SK-N-SH (cell line): ENCODE measurements around the gene AREG. TPM values are rescaled to one million over a fixed set of nuclear protein-coding genes. Genes with fewer than 3 reads are reported as not detected.
A peak's percentile ranks its signal among the peaks of the same experiment; 100 is the strongest.

Experiments used
- CTCF ChIA-PET: fragments of 300-600, 350-600 bp; formaldehyde crosslinking; extraction: SDS; loops from one replicate; lab custom pipeline; 2021; lab: Yijun Ruan, JAX
- POLR2A ChIA-PET: fragments of 350-600 bp; sonication (Branson Sonifier 250); formaldehyde crosslinking; extraction: SDS; loops from one replicate; lab custom pipeline; 2020; ENCODE audit warnings: antibody characterized with exemption, inconsistent platforms; lab: Yijun Ruan, JAX
- DNase-seq: peaks from one replicate; pipeline ENCODE4 v3.0.0; 2012
- H2AFZ ChIP-seq: fragments of 200-600 bp; sonication (generic); 2 replicates; pipeline ENCODE4 v1.8.1; 2016; ENCODE audit warnings: antibody characterized with exemption, mild to moderate bottlenecking, low read depth
- H3F3A ChIP-seq: fragments of 200-600 bp; sonication (generic); replicated peaks from 2 replicates; pipeline ENCODE3; 2016; ENCODE audit warnings: antibody characterized with exemption, mild to moderate bottlenecking; ENCODE audit not compliant: insufficient read depth
- H3K27ac ChIP-seq, 2 experiments: fragments of 200-500 bp in 1 of 2; fragments of 200-600 bp in 1 of 2; sonication (Bioruptor generic) in 1 of 2; sonication (generic), shearing (Covaris generic) in 1 of 2; 2 replicates each; pipeline versions ENCODE4 v1.5.1 to v1.6.1; 2014 to 2016; ENCODE audit warnings: low read depth in 2 of 2, inconsistent platforms in 1 of 2, low read length in 1 of 2, mild to moderate bottlenecking in 1 of 2, mixed read lengths in 1 of 2
- H3K27me3 ChIP-seq: fragments of 200-600 bp; sonication (generic), shearing (Covaris generic); 2 replicates; pipeline ENCODE4 v1.6.1; 2016; ENCODE audit warnings: mixed run types; ENCODE audit not compliant: insufficient read depth
- H3K36me3 ChIP-seq, 2 experiments: fragments of 200-500 bp in 1 of 2; fragments of 200-600 bp in 1 of 2; sonication (Bioruptor generic) in 1 of 2; sonication (generic) in 1 of 2; replicated peaks in 1 of 2; 2 replicates each; pipeline versions ENCODE3 to v1.5.1; 2014 to 2016; ENCODE audit warnings: low read length in 1 of 2, mild to moderate bottlenecking in 1 of 2; ENCODE audit not compliant: insufficient read depth in 2 of 2, control insufficient read depth in 1 of 2
- H3K4me1 ChIP-seq, 2 experiments: fragments of 200-500 bp in 1 of 2; fragments of 200-600 bp in 1 of 2; sonication (Bioruptor generic) in 1 of 2; sonication (generic), shearing (Covaris generic) in 1 of 2; 2 replicates each; pipeline versions ENCODE4 v1.5.1 to v1.6.1; 2014 to 2016; ENCODE audit warnings: low read depth in 1 of 2, low read length in 1 of 2, mixed run types in 1 of 2; ENCODE audit not compliant: insufficient read depth in 2 of 2, control insufficient read depth in 1 of 2
- H3K4me2 ChIP-seq: fragments of 200-600 bp; sonication (generic), shearing (Covaris generic); 2 replicates; pipeline ENCODE4 v1.6.1; 2017; ENCODE audit warnings: mixed run types
- H3K4me3 ChIP-seq, 2 experiments: fragments of 200-500 bp in 1 of 2; fragments of 200-600 bp in 1 of 2; sonication (Bioruptor generic) in 1 of 2; sonication (generic), shearing (Covaris generic) in 1 of 2; 2 replicates each; pipeline versions ENCODE4 v1.5.1 to v1.8.1; 2014 to 2016; ENCODE audit warnings: low read depth in 2 of 2, inconsistent platforms in 1 of 2, low read length in 1 of 2, mild to moderate bottlenecking in 1 of 2, mixed read lengths in 1 of 2, moderate library complexity in 1 of 2
- H3K79me2 ChIP-seq: fragments of 200-600 bp; sonication (generic); 2 replicates; pipeline ENCODE4 v1.8.1; 2017; ENCODE audit warnings: mild to moderate bottlenecking; ENCODE audit not compliant: insufficient read depth
- H3K9ac ChIP-seq: fragments of 200-600 bp; sonication (generic); 2 replicates; pipeline ENCODE4 v1.6.1; 2017; ENCODE audit warnings: mixed run types
- H3K9me2 ChIP-seq: fragments of 200-600 bp; sonication (generic); 2 replicates; pipeline ENCODE4 v1.6.1; 2017; ENCODE audit warnings: mixed run types
- H3K9me3 ChIP-seq: fragments of 200-600 bp; sonication (generic); 2 replicates; pipeline ENCODE4 v1.6.1; 2017; ENCODE audit warnings: mixed run types, mild to moderate bottlenecking, moderate library complexity
- H4K20me1 ChIP-seq: fragments of 200-600 bp; sonication (generic); 2 replicates; pipeline ENCODE4 v1.6.1; 2017; ENCODE audit warnings: mild to moderate bottlenecking, mixed run types; ENCODE audit not compliant: insufficient read depth
- FOXM1 ChIP-seq: IDR thresholded peaks from 2 replicates; pipeline ENCODE4 v1.4.0; 2012; ENCODE audit warnings: low read depth, mild to moderate bottlenecking
- NRF1 ChIP-seq: IDR thresholded peaks from 2 replicates; pipeline ENCODE4 v1.6.1; 2012; ENCODE audit warnings: low read depth, mild to moderate bottlenecking, low read length
- RAD21 ChIP-seq: IDR thresholded peaks from 2 replicates; pipeline ENCODE4 v1.6.1; 2012; ENCODE audit warnings: mild to moderate bottlenecking, low read length
- RXRA ChIP-seq: IDR thresholded peaks from 2 replicates; pipeline ENCODE4 v1.4.0; 2012; ENCODE audit warnings: low read depth, mild to moderate bottlenecking, borderline replicate concordance
- TCF12 ChIP-seq: IDR thresholded peaks from 2 replicates; pipeline ENCODE4 v1.4.0; 2012
- WGBS: methylation state at CpG from one replicate; pipeline ENCODE4 v1.1.6; 2017; ENCODE audit warnings: low lambda C conversion rate; 5-methylcytosine and 5-hydroxymethylcytosine counted together
- polyA plus RNA-seq, 3 experiments: library from polyadenylated mRNA; depleted of rRNA; stranded (reverse); fragments of >200 nt; gene quantifications; 2 replicates each; pipeline ENCODE4 v1.2.3, GENCODE V29; 2012
- TF ChIP-seq, protein P1 (sequence below): fragments of 200-600 bp; sonication (generic); IDR thresholded peaks from 2 replicates; pipeline ENCODE4 v1.6.1; 2017; ENCODE audit warnings: antibody characterized with exemption, mild to moderate bottlenecking, moderate library complexity
- TF ChIP-seq, protein P2 (sequence below): fragments of 150-350 bp; IDR thresholded peaks from 2 replicates; pipeline ENCODE4 v1.6.1; 2017; ENCODE audit warnings: antibody characterized with exemption, low read length, low read depth, borderline replicate concordance
- TF ChIP-seq, protein P3 (sequence below): IDR thresholded peaks from 2 replicates; pipeline ENCODE4 v1.4.0; 2012; ENCODE audit warnings: low read depth, borderline replicate concordance
- TF ChIP-seq, protein P4 (sequence below): IDR thresholded peaks from 2 replicates; pipeline ENCODE4 v1.4.0; 2012; ENCODE audit warnings: low read depth

The AREG gene, protein sequence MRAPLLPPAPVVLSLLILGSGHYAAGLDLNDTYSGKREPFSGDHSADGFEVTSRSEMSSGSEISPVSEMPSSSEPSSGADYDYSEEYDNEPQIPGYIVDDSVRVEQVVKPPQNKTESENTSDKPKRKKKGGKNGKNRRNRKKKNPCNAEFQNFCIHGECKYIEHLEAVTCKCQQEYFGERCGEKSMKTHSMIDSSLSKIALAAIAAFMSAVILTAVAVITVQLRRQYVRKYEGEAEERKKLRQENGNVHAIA
- polyA plus RNA-seq (2012; rRNA removed): not detected in 2 replicates
- polyA plus RNA-seq (2012; cell fraction: cytosol; rRNA removed): not detected in 2 replicates
- not detected in 2 replicates for polyA plus RNA-seq (2012; cell fraction: nucleus; rRNA removed)

DNA sequence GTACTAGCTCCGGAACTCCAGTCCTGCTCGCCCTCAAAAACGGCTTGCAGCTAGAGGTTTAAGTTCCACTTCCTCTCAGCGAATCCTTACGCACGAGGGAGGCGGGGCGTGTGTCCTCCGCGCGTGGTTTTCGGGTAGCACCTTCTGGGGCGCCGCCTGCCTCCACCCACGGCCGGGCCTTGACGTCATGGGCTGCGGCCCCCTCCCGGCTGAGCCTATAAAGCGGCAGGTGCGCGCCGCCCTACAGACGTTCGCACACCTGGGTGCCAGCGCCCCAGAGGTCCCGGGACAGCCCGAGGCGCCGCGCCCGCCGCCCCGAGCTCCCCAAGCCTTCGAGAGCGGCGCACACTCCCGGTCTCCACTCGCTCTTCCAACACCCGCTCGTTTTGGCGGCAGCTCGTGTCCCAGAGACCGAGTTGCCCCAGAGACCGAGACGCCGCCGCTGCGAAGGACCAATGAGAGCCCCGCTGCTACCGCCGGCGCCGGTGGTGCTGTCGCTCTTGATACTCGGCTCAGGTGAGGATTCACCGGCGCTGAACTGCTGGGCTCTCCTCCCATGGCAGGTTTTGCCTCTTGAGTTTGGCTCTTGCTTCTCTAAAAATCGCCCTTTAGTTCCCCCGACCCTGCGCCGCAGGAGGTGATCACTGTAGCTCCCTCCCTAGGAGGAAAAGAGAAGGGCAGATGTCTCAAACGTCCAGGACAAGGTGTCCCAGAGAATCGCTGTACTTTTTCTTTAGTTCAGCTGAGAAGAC is at the start of gene AREG:
AREG (plus strand) TSS at position 246 of the 752 bp plus-strand sequence; CDS start at position 456, 210 bp downstream.
- ChIA-PET CTCF (interaction anchor here (0.8 kb wide), 1 partner anchor 21 kb away, joined by 3 read pairs; no protein-coding TSS in a partner anchor), POLR2A (no interaction called here)
- no peaks in the 10 kb centered on the region; a peak in 1 of 4 replicates for H3K4me1 ChIP-seq
- DNase-seq: peak; percentile 24
- H4K20me1 ChIP-seq: no peaks in the 10 kb centered on the region
- TF ChIP-seq, protein P1, sequence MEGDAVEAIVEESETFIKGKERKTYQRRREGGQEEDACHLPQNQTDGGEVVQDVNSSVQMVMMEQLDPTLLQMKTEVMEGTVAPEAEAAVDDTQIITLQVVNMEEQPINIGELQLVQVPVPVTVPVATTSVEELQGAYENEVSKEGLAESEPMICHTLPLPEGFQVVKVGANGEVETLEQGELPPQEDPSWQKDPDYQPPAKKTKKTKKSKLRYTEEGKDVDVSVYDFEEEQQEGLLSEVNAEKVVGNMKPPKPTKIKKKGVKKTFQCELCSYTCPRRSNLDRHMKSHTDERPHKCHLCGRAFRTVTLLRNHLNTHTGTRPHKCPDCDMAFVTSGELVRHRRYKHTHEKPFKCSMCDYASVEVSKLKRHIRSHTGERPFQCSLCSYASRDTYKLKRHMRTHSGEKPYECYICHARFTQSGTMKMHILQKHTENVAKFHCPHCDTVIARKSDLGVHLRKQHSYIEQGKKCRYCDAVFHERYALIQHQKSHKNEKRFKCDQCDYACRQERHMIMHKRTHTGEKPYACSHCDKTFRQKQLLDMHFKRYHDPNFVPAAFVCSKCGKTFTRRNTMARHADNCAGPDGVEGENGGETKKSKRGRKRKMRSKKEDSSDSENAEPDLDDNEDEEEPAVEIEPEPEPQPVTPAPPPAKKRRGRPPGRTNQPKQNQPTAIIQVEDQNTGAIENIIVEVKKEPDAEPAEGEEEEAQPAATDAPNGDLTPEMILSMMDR: peak; percentile 36; the same call in 1 of the 2 replicates
- TF ChIP-seq, protein P2, sequence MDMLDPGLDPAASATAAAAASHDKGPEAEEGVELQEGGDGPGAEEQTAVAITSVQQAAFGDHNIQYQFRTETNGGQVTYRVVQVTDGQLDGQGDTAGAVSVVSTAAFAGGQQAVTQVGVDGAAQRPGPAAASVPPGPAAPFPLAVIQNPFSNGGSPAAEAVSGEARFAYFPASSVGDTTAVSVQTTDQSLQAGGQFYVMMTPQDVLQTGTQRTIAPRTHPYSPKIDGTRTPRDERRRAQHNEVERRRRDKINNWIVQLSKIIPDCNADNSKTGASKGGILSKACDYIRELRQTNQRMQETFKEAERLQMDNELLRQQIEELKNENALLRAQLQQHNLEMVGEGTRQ: no peak
- no peaks in the 10 kb centered on the region for H3K79me2 ChIP-seq
- H2AFZ ChIP-seq: peak within 1 kb of the TSS; percentile 65
- no peaks in the 10 kb centered on the region for H3K9me2 ChIP-seq
- peaks cover 21% of the 10 kb centered on the region for H3K27me3 ChIP-seq
- peak within 1 kb of the TSS; percentile 79 for H3K4me2 ChIP-seq
- H3K9ac ChIP-seq: no peak within 1 kb of the TSS
- no peaks in the 10 kb centered on the region for H3F3A ChIP-seq
- no peaks in the 10 kb centered on the region for H3K36me3 ChIP-seq
- 4% methylated on average over 9 of the region's 64 CpGs for WGBS
- H3K9me3 ChIP-seq: no peaks in the 10 kb centered on the region
- H3K4me3 ChIP-seq: peak within 1 kb of the TSS; percentile 31 to 60
- no peak within 1 kb of the TSS for H3K27ac ChIP-seq

DNA sequence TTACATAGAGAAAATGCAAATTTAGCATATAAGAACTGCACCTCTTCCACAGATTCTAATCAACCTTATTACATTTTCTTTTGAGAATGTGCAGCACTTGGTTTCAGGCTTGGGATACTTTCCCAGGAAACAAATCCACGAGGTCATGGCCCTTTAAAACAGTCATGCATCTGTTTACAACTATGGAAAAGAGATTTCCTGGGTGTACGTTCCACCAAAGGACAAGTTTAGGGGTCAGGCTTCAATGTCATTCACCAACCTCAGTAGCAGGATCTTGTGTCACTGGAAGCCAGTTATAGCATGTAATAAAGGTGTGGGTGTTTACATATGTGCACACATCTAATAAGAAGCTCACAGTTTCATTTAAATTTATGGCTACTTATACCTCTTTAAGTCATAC is 49.3 kb upstream of the AREG start:
- POLR2A ChIA-PET: no interaction called here
- no peak overlapping the region for H3K4me2 ChIP-seq
- no peaks in the 10 kb centered on the region; a peak in 1 of 4 replicates for H3K4me1 ChIP-seq
- WGBS: 0% methylated on average over 2 of the region's 2 CpGs
- H3K79me2 ChIP-seq: no peaks in the 10 kb centered on the region
- no peak for TF ChIP-seq RAD21
- TF ChIP-seq RXRA: no peak
- TF ChIP-seq, protein P3, sequence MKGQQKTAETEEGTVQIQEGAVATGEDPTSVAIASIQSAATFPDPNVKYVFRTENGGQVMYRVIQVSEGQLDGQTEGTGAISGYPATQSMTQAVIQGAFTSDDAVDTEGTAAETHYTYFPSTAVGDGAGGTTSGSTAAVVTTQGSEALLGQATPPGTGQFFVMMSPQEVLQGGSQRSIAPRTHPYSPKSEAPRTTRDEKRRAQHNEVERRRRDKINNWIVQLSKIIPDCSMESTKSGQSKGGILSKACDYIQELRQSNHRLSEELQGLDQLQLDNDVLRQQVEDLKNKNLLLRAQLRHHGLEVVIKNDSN: no peak
- TF ChIP-seq TCF12: no peak
- TF ChIP-seq, protein P1: no peak
- TF ChIP-seq, protein P4, sequence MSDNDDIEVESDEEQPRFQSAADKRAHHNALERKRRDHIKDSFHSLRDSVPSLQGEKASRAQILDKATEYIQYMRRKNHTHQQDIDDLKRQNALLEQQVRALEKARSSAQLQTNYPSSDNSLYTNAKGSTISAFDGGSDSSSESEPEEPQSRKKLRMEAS: no peak
- TF ChIP-seq FOXM1: no peak
- no peak for TF ChIP-seq NRF1
- peaks cover 8% of the 10 kb centered on the region for H3K27me3 ChIP-seq
- H4K20me1 ChIP-seq: no peaks in the 10 kb centered on the region
- H3K9ac ChIP-seq: no peak overlapping the region
- no peak overlapping the region for H3K4me3 ChIP-seq
- no peaks in the 10 kb centered on the region for H3K9me3 ChIP-seq
- CTCF ChIA-PET: no interaction called here
- no peak for DNase-seq
- H3K36me3 ChIP-seq: no peaks in the 10 kb centered on the region
- no peak overlapping the region for H3K27ac ChIP-seq
- H3F3A ChIP-seq: peaks cover 8% of the 10 kb centered on the region
- H3K9me2 ChIP-seq: no peaks in the 10 kb centered on the region
- H2AFZ ChIP-seq: no peak overlapping the region
